H9 (cell line): ENCODE data around the gene MAPK8. TPM values are rescaled to one million over a fixed set of nuclear protein-coding genes. Genes with fewer than 3 reads are reported as not detected.

Experiments used
- DNase-seq: peaks from one replicate; pipeline ENCODE4 v3.0.0-alpha.2; 2017
- H2AFZ ChIP-seq: one replicate; pipeline ENCODE4 v1.6.1; 2013; ENCODE audit warnings: mild to moderate bottlenecking, low read length, control low read depth, moderate library complexity
- H2AK5ac ChIP-seq: 2 replicates; pipeline ENCODE4 v1.6.1; 2013; ENCODE audit warnings: low read length, control low read depth, mixed read lengths; ENCODE audit not compliant: insufficient read length
- H2BK120ac ChIP-seq: one replicate; pipeline ENCODE4 v1.6.1; 2013; ENCODE audit warnings: low read depth, mild to moderate bottlenecking, low read length, control low read depth, inconsistent platforms; ENCODE audit not compliant: poor library complexity, severe bottlenecking
- H2BK12ac ChIP-seq: 2 replicates; pipeline ENCODE4 v1.6.1; 2013; ENCODE audit warnings: low read length, control low read depth, mixed read lengths, low read depth; ENCODE audit not compliant: insufficient read length
- H2BK15ac ChIP-seq: 2 replicates; pipeline ENCODE4 v1.6.1; 2013; ENCODE audit warnings: low read depth, low read length, control low read depth
- H2BK20ac ChIP-seq: one replicate; pipeline ENCODE4 v1.6.1; 2013; ENCODE audit warnings: low read depth, mild to moderate bottlenecking, low read length, control low read depth, inconsistent platforms; ENCODE audit not compliant: poor library complexity, severe bottlenecking
- H2BK5ac ChIP-seq: 2 replicates; pipeline ENCODE4 v1.6.1; 2013; ENCODE audit warnings: low read length, control low read depth, mixed read lengths; ENCODE audit not compliant: insufficient read length
- H3K14ac ChIP-seq: 2 replicates; pipeline ENCODE4 v1.6.1; 2013; ENCODE audit warnings: low read length, control low read depth; ENCODE audit not compliant: insufficient read depth
- H3K18ac ChIP-seq: 2 replicates; pipeline ENCODE4 v1.6.1; 2013; ENCODE audit warnings: low read depth, mild to moderate bottlenecking, mixed read lengths, low read length, control low read depth; ENCODE audit not compliant: insufficient read length
- H3K23ac ChIP-seq: 2 replicates; pipeline ENCODE4 v1.6.1; 2013; ENCODE audit warnings: low read length, control low read depth, mixed read lengths, low read depth; ENCODE audit not compliant: insufficient read length
- H3K23me2 ChIP-seq: 2 replicates; pipeline ENCODE4 v1.6.1; 2013; ENCODE audit warnings: low read depth, mild to moderate bottlenecking, mixed read lengths, low read length, control low read depth; ENCODE audit not compliant: insufficient read length, poor library complexity, severe bottlenecking
- H3K27ac ChIP-seq: 2 replicates; pipeline ENCODE4 v1.5.1; 2013; ENCODE audit warnings: low read length, control low read depth, mixed read lengths, low read depth; ENCODE audit not compliant: insufficient read length
- H3K27me3 ChIP-seq: 2 replicates; pipeline ENCODE4 v1.6.1; 2013; ENCODE audit warnings: low read length, control low read depth, inconsistent platforms; ENCODE audit not compliant: insufficient read depth
- H3K4ac ChIP-seq: 2 replicates; pipeline ENCODE4 v1.6.1; 2013; ENCODE audit warnings: low read depth, mild to moderate bottlenecking, control low read depth, inconsistent platforms, low read length, moderate library complexity
- H3K4me1 ChIP-seq: 2 replicates; pipeline ENCODE4 v1.6.1; 2013; ENCODE audit warnings: low read length, control low read depth, inconsistent platforms; ENCODE audit not compliant: insufficient read depth
- H3K4me2 ChIP-seq: 2 replicates; pipeline ENCODE4 v1.6.1; 2013; ENCODE audit warnings: low read length, control low read depth, mixed read lengths; ENCODE audit not compliant: insufficient read length, insufficient read depth
- H3K56ac ChIP-seq: 2 replicates; pipeline ENCODE4 v1.6.1; 2013; ENCODE audit warnings: low read depth, mild to moderate bottlenecking, mixed read lengths, low read length, control low read depth; ENCODE audit not compliant: insufficient read length
- H3K79me1 ChIP-seq: 2 replicates; pipeline ENCODE4 v1.6.1; 2013; ENCODE audit warnings: low read depth, mild to moderate bottlenecking, moderate library complexity, low read length, control low read depth, inconsistent platforms; ENCODE audit not compliant: insufficient read depth, poor library complexity, severe bottlenecking
- H3K79me2 ChIP-seq: 2 replicates; pipeline ENCODE4 v1.6.1; 2013; ENCODE audit warnings: low read length, control low read depth, inconsistent platforms; ENCODE audit not compliant: insufficient read depth
- H3K9ac ChIP-seq: 2 replicates; pipeline ENCODE4 v1.6.1; 2013; ENCODE audit warnings: low read length, control low read depth, mixed read lengths; ENCODE audit not compliant: insufficient read length; ENCODE audit errors: extremely low read depth
- H3K9me3 ChIP-seq: one replicate; pipeline ENCODE4 v1.6.1; 2013; ENCODE audit warnings: low read depth, low read length, inconsistent platforms; ENCODE audit not compliant: control insufficient read depth
- H3T11ph ChIP-seq: one replicate; pipeline ENCODE4 v1.6.1; 2013; ENCODE audit warnings: mild to moderate bottlenecking, low read length, control low read depth, inconsistent platforms
- H4K20me1 ChIP-seq: one replicate; pipeline ENCODE4 v1.6.1; 2013; ENCODE audit not compliant: control insufficient read depth, insufficient read length, insufficient read depth
- H4K5ac ChIP-seq: 2 replicates; pipeline ENCODE4 v1.6.1; 2013; ENCODE audit warnings: low read depth, mild to moderate bottlenecking, mixed read lengths, low read length, control low read depth; ENCODE audit not compliant: insufficient read length
- H4K8ac ChIP-seq: replicated peaks from 2 replicates; pipeline ENCODE4 v1.6.1; 2013; ENCODE audit warnings: low read length, control low read depth, mixed read lengths, low read depth; ENCODE audit not compliant: insufficient read length
- H4K91ac ChIP-seq: 2 replicates; pipeline ENCODE4 v1.6.1; 2013; ENCODE audit warnings: low read depth, mild to moderate bottlenecking, moderate library complexity, mixed read lengths, low read length, control low read depth; ENCODE audit not compliant: insufficient read length
- H3K27ac Mint-ChIP-seq, 3 experiments: 2 replicates in 2 of 3; 3 replicates in 1 of 3; pipeline ENCODE4 v1.8.0; 2020 to 2021; ENCODE audit warnings: mixed read lengths in 3 of 3, mild to moderate bottlenecking in 1 of 3, moderate library complexity in 1 of 3
- H3K27me3 Mint-ChIP-seq: 2 replicates; pipeline ENCODE4 v1.8.0; 2021; ENCODE audit warnings: low read depth, mild to moderate bottlenecking, moderate library complexity, mixed read lengths
- H3K36me3 Mint-ChIP-seq, 3 experiments: 2 replicates in 2 of 3; 3 replicates in 1 of 3; pipeline ENCODE4 v1.8.0; 2020 to 2021; ENCODE audit warnings: low read depth in 3 of 3, mixed read lengths in 3 of 3; ENCODE audit not compliant: insufficient read depth in 1 of 3
- H3K4me1 Mint-ChIP-seq, 2 experiments: 2 replicates each; pipeline ENCODE4 v1.8.0; 2020; ENCODE audit warnings: mixed read lengths in 2 of 2
- H3K4me3 Mint-ChIP-seq, 2 experiments: 2 replicates in 1 of 2; 3 replicates in 1 of 2; pipeline ENCODE4 v1.8.0; 2020 to 2021; ENCODE audit warnings: mild to moderate bottlenecking in 2 of 2, mixed read lengths in 2 of 2, moderate library complexity in 1 of 2
- H3K9me3 Mint-ChIP-seq, 2 experiments: 2 replicates in 1 of 2; 3 replicates in 1 of 2; pipeline ENCODE4 v1.8.0; 2020; ENCODE audit warnings: mild to moderate bottlenecking in 2 of 2, mixed read lengths in 2 of 2, moderate library complexity in 1 of 2
- CTCF ChIP-seq: fragments of 200-600 bp; sonication (generic); conservative IDR thresholded peaks from 3 replicates; pipeline ENCODE4 v1.8.0; 2021; ENCODE audit warnings: antibody characterized with exemption, mild to moderate bottlenecking
- WGBS: extraction: QIAGEN DNeasy Blood & Tissue Kit; methylation state at CpG from one replicate; pipeline ENCODE4 v1.1.7; 2013; ENCODE audit warnings: missing lambda C conversion rate, low lambda C conversion rate, mixed read lengths; ENCODE audit not compliant: insufficient read length; ENCODE audit errors: extremely low coverage; 5-methylcytosine and 5-hydroxymethylcytosine counted together
- total RNA-seq: library from RNA; stranded (reverse); gene quantifications from 2 replicates; pipeline ENCODE4 v1.2.1, GENCODE V29; 2021

The MAPK8 gene
- total RNA-seq, 1 experiment from 2014 or later, result 52.0 TPM

GRCh38 chr10:48453451-48454301 is 147.2 kb downstream of the MAPK8 start:
- no peak overlapping the region for H3K9ac ChIP-seq
- no peak for DNase-seq
- no peak overlapping the region for H4K91ac ChIP-seq
- no peak overlapping the region for H4K5ac ChIP-seq
- Mint-ChIP-seq H3K27me3 (no peaks in the 10 kb centered on the region), H3K9me3 (no peaks in the 10 kb centered on the region), H3K27ac (peak overlapping the region in 2 of 3 experiments; percentile 63 to 77; a peak in 2 of 7 replicates), H3K36me3 (peaks cover 2 to 4% (median 4%) of the 10 kb centered on the region in 3 experiments; a peak in 4 of 7 replicates), H3K4me1 (peaks cover 14 to 22% of the 10 kb centered on the region in 2 experiments; a peak in 3 of 4 replicates), H3K4me3 (no peak overlapping the region)
- H4K20me1 ChIP-seq, result no peaks in the 10 kb centered on the region
- no peak overlapping the region for H2BK20ac ChIP-seq
- no peak overlapping the region for H4K8ac ChIP-seq
- H3K4me2 ChIP-seq, result no peak overlapping the region
- H3K23me2 ChIP-seq, result no peaks in the 10 kb centered on the region
- H2BK5ac ChIP-seq, result no peak overlapping the region
- H3K56ac ChIP-seq, result no peak overlapping the region
- no peaks in the 10 kb centered on the region for H3K79me1 ChIP-seq
- H2BK120ac ChIP-seq, result no peak overlapping the region
- no peak overlapping the region for H3T11ph ChIP-seq
- no peak overlapping the region for H3K18ac ChIP-seq
- H2AFZ ChIP-seq, result no peak overlapping the region
- no peak overlapping the region for H2AK5ac ChIP-seq
- no peak overlapping the region for H3K14ac ChIP-seq
- no peaks in the 10 kb centered on the region for H3K4me1 ChIP-seq
- WGBS, result no CpG with 5 or more reads among the region's 19 CpGs
- H2BK15ac ChIP-seq, result no peak overlapping the region
- no peak for TF ChIP-seq CTCF
- no peaks in the 10 kb centered on the region for H3K27me3 ChIP-seq
- no peaks in the 10 kb centered on the region for H3K9me3 ChIP-seq
- H3K23ac ChIP-seq, result no peak overlapping the region
- H3K79me2 ChIP-seq, result no peaks in the 10 kb centered on the region
- H2BK12ac ChIP-seq, result no peak overlapping the region
- no peak overlapping the region for H3K27ac ChIP-seq
- no peak overlapping the region for H3K4ac ChIP-seq
